Adrenal gland (tissue), 5 donors: ENCODE data around the gene COG7.

Experiments
- POLR2A ChIP-seq, 2 donors: fragments of 450-650 bp; IDR thresholded peaks; one replicate each; pipeline ENCODE4 v1.6.1; 2017; ENCODE audit warnings: antibody characterized with exemption in 2 of 2, mild to moderate bottlenecking in 2 of 2, moderate library complexity in 1 of 2
- TF ChIP-seq, protein P1 (sequence below), 6 experiments: fragments of 450-650 bp in 4 of 6; fragments of 200-600 bp in 2 of 6; sonication (generic) in 1 of 6; IDR thresholded peaks; 1 replicate in 5 of 6; 2 replicates in 1 of 6; pipeline versions ENCODE4 v1.5.1 to v1.8.0; 2016 to 2021; ENCODE audit warnings: antibody characterized with exemption in 6 of 6, mild to moderate bottlenecking in 2 of 6, moderate library complexity in 1 of 6
- donor health status: DM: no; HTN: no; CAD: no.

DNA sequence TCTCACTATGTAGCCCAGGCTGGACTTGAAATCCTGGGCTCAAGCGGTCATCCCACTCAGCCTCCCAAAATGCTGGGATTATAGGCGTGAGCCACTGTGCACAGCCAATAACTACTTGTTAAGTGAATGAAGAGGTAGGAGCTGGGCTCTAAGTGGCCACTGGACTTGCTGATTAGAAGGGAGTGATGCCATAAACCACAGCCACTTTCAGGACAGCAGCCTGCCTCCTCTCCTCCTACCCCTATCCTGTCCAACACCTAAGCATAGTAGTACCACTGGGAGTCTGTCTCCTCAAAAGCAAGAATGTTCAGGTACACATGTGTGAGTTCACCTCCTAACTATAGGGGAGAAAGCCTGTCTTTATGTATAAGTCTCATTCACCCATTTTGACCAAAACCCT is 12.2 kb upstream of the COG7 start:
- TF ChIP-seq, protein P1, sequence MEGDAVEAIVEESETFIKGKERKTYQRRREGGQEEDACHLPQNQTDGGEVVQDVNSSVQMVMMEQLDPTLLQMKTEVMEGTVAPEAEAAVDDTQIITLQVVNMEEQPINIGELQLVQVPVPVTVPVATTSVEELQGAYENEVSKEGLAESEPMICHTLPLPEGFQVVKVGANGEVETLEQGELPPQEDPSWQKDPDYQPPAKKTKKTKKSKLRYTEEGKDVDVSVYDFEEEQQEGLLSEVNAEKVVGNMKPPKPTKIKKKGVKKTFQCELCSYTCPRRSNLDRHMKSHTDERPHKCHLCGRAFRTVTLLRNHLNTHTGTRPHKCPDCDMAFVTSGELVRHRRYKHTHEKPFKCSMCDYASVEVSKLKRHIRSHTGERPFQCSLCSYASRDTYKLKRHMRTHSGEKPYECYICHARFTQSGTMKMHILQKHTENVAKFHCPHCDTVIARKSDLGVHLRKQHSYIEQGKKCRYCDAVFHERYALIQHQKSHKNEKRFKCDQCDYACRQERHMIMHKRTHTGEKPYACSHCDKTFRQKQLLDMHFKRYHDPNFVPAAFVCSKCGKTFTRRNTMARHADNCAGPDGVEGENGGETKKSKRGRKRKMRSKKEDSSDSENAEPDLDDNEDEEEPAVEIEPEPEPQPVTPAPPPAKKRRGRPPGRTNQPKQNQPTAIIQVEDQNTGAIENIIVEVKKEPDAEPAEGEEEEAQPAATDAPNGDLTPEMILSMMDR (IDR thresholded peaks at IDR 0.05), result no peak
- TF ChIP-seq POLR2A (IDR thresholded peaks at IDR 0.05), result no peak
